PFSK-1 (cell line): ENCODE data around the gene NPHP4.

Experiments used
- POLR2AphosphoS5 ChIP-seq: IDR thresholded peaks from 2 replicates; pipeline ENCODE4 v1.6.1; 2012; ENCODE audit warnings: low read depth, mild to moderate bottlenecking, control low read depth, low read length, moderate library complexity
- TAF1 ChIP-seq: IDR thresholded peaks from 2 replicates; pipeline ENCODE4 v1.6.1; 2012; ENCODE audit warnings: low read length, control low read depth, borderline replicate concordance; ENCODE audit not compliant: insufficient read depth

- no peak for TF ChIP-seq POLR2AphosphoS5
- TF ChIP-seq TAF1: no peak
Observed at GRCh38 chr1:6002714-6003501, 10.7 kb upstream of the NPHP4 start.
